ENCODE data around the gene ZDHHC11.
"Not testable (repeated sequence)": the region's sequence is repeated elsewhere in the genome, so short reads cannot be mapped to it uniquely, and the experiment has no call there.

- TF ChIP-seq CTCF, POLR2A (IDR thresholded peaks at IDR 0.05): not testable (repeated sequence)
Observed at GRCh38 chr5:841531-842401, 9.0 kb downstream of the ZDHHC11 start.
